H1 (cell line): Measurements from ENCODE around the gene TCF20. TPM values are rescaled to one million over a fixed set of nuclear protein-coding genes. Genes with fewer than 3 reads are reported as not detected.

Experiments used
- CTCF ChIA-PET: fragments of 300-600 bp; sonication (Branson Sonifier 250); formaldehyde crosslinking; loops from one replicate; lab custom pipeline; 2021; ENCODE audit not compliant: partially characterized antibody; lab: Charles Lee
- POLR2A ChIA-PET: fragments of 300-600 bp; sonication (Branson Sonifier 250); formaldehyde crosslinking; loops from one replicate; lab custom pipeline; 2021; ENCODE audit warnings: inconsistent platforms; ENCODE audit not compliant: partially characterized antibody; lab: Charles Lee
- DNase-seq, 2 experiments: peaks; one replicate each; pipeline versions ENCODE4 v3.0.0 to v3.0.0-alpha.2; 2010 to 2022; ENCODE audit warnings: low spot score in 2 of 2, low read depth in 1 of 2, mixed read lengths in 1 of 2
- FAIRE-seq: peaks from 2 replicates; lab custom pipeline; 2011; peaks lifted over from hg19 to GRCh38; lab: Jason Lieb, UNC
- H2AFZ ChIP-seq: 2 replicates; pipeline ENCODE4 v1.8.1; 2012; ENCODE audit warnings: low read length, inconsistent platforms
- H2AK5ac ChIP-seq: 2 replicates; pipeline ENCODE4 v1.6.1; 2013; ENCODE audit warnings: low read depth, low read length
- H2BK120ac ChIP-seq: replicated peaks from 2 replicates; pipeline ENCODE3; 2013; ENCODE audit warnings: low read depth, low read length, inconsistent platforms
- H2BK12ac ChIP-seq: 2 replicates; pipeline ENCODE4 v1.6.1; 2013; ENCODE audit warnings: low read depth, low read length
- H2BK15ac ChIP-seq: 2 replicates; pipeline ENCODE4 v1.6.1; 2013; ENCODE audit warnings: low read length
- H2BK20ac ChIP-seq: 2 replicates; pipeline ENCODE4 v1.6.1; 2013; ENCODE audit warnings: low read length
- H2BK5ac ChIP-seq: 2 replicates; pipeline ENCODE4 v1.6.1; 2013; ENCODE audit warnings: low read depth, low read length
- H3K14ac ChIP-seq: 2 replicates; pipeline ENCODE4 v1.6.1; 2013; ENCODE audit warnings: inconsistent platforms; ENCODE audit not compliant: insufficient read length
- H3K18ac ChIP-seq: 2 replicates; pipeline ENCODE4 v1.6.1; 2013; ENCODE audit warnings: low read length; ENCODE audit errors: extremely low read depth
- H3K23ac ChIP-seq: 2 replicates; pipeline ENCODE4 v1.6.1; 2013; ENCODE audit warnings: inconsistent platforms; ENCODE audit not compliant: insufficient read length
- H3K23me2 ChIP-seq: 2 replicates; pipeline ENCODE4 v1.6.1; 2013; ENCODE audit warnings: low read depth, low read length
- H3K27ac ChIP-seq: 2 replicates; pipeline ENCODE4 v1.6.1; 2011; ENCODE audit warnings: low read depth, low read length, inconsistent platforms
- H3K27me3 ChIP-seq, 4 experiments: replicated peaks in 1 of 4; 1 replicate in 1 of 4; 2 replicates in 3 of 4; pipeline versions ENCODE4 v1.6.1 to v1.8.1; 2011 to 2013; ENCODE audit warnings: low read length in 3 of 4, mild to moderate bottlenecking in 3 of 4, inconsistent platforms in 2 of 4, mixed read lengths in 2 of 4, moderate library complexity in 1 of 4; ENCODE audit not compliant: control insufficient read depth in 3 of 4, insufficient read depth in 3 of 4; ENCODE audit errors: extremely low read depth in 1 of 4
- H3K36me3 ChIP-seq, 4 experiments: 2 replicates each; pipeline versions ENCODE4 v1.6.1 to v1.8.1; 2011 to 2013; ENCODE audit warnings: mild to moderate bottlenecking in 4 of 4, low read length in 3 of 4, moderate library complexity in 2 of 4, control low read depth in 1 of 4, inconsistent platforms in 1 of 4; ENCODE audit not compliant: insufficient read depth in 4 of 4, control insufficient read depth in 2 of 4
- H3K4ac ChIP-seq: replicated peaks from 2 replicates; pipeline ENCODE3; 2013; ENCODE audit warnings: low read length, low read depth, mixed read lengths, inconsistent platforms; ENCODE audit not compliant: insufficient read length
- H3K4me1 ChIP-seq, 4 experiments: replicated peaks in 1 of 4; 1 replicate in 1 of 4; 2 replicates in 3 of 4; pipeline versions ENCODE4 v1.6.1 to v1.8.1; 2011 to 2013; ENCODE audit warnings: low read length in 3 of 4, inconsistent platforms in 2 of 4, mixed read lengths in 1 of 4; ENCODE audit not compliant: insufficient read depth in 4 of 4, control insufficient read depth in 3 of 4
- H3K4me2 ChIP-seq, 2 experiments: 2 replicates each; pipeline versions ENCODE4 v1.6.1 to v1.8.1; 2011 to 2013; ENCODE audit warnings: low read depth in 2 of 2, low read length in 2 of 2, control low read depth in 1 of 2, inconsistent platforms in 1 of 2, mild to moderate bottlenecking in 1 of 2; ENCODE audit not compliant: insufficient read depth in 1 of 2
- H3K4me3 ChIP-seq, 4 experiments: fragments of 200-600, 300-600 bp in 1 of 4; sonication (generic), shearing (Covaris generic), sonication (Bioruptor Twin) in 1 of 4; 2 replicates each; pipeline versions ENCODE4 v1.5.1 to v1.8.1; 2011 to 2016; ENCODE audit warnings: low read length in 4 of 4, low read depth in 3 of 4, control low read depth in 2 of 4, inconsistent platforms in 2 of 4, mild to moderate bottlenecking in 2 of 4, mixed read lengths in 1 of 4, moderate library complexity in 1 of 4; ENCODE audit not compliant: insufficient read depth in 2 of 4; ENCODE audit errors: extremely low read depth in 1 of 4
- H3K56ac ChIP-seq: replicated peaks from 2 replicates; pipeline ENCODE3; 2013; ENCODE audit warnings: low read depth, mild to moderate bottlenecking, mixed read lengths, low read length, inconsistent platforms; ENCODE audit not compliant: insufficient read length
- H3K79me1 ChIP-seq: 2 replicates; pipeline ENCODE4 v1.6.1; 2013; ENCODE audit warnings: low read depth, low read length, control low read depth
- H3K79me2 ChIP-seq, 2 experiments: 2 replicates each; pipeline versions ENCODE4 v1.6.1 to v1.8.1; 2012 to 2013; ENCODE audit warnings: low read length in 2 of 2, mild to moderate bottlenecking in 2 of 2, inconsistent platforms in 1 of 2; ENCODE audit not compliant: insufficient read depth in 2 of 2, control insufficient read depth in 1 of 2
- H3K9ac ChIP-seq, 4 experiments: replicated peaks in 1 of 4; 1 replicate in 1 of 4; 2 replicates in 3 of 4; pipeline versions ENCODE4 v1.6.1 to v1.8.1; 2011 to 2013; ENCODE audit warnings: low read depth in 3 of 4, low read length in 3 of 4, control low read depth in 2 of 4, mild to moderate bottlenecking in 2 of 4, moderate library complexity in 2 of 4, inconsistent platforms in 1 of 4; ENCODE audit errors: extremely low read depth in 1 of 4
- H3K9me3 ChIP-seq, 2 experiments: 2 replicates each; pipeline versions ENCODE4 v1.6.1 to v1.8.1; 2012 to 2013; ENCODE audit warnings: mild to moderate bottlenecking in 2 of 2, moderate library complexity in 2 of 2, control low read depth in 1 of 2, inconsistent platforms in 1 of 2, low read depth in 1 of 2, low read length in 1 of 2, mixed read lengths in 1 of 2; ENCODE audit not compliant: insufficient read depth in 2 of 2
- H4K20me1 ChIP-seq, 2 experiments: replicated peaks in 1 of 2; 2 replicates each; pipeline versions ENCODE3 to v1.8.1; 2011 to 2013; ENCODE audit warnings: inconsistent platforms in 2 of 2, low read length in 2 of 2, mild to moderate bottlenecking in 1 of 2; ENCODE audit not compliant: insufficient read depth in 2 of 2, control insufficient read depth in 1 of 2
- H4K5ac ChIP-seq: 2 replicates; pipeline ENCODE4 v1.6.1; 2013; ENCODE audit warnings: low read length, low read depth, mixed read lengths, inconsistent platforms; ENCODE audit not compliant: insufficient read length
- H4K8ac ChIP-seq: 2 replicates; pipeline ENCODE4 v1.8.0; 2013; ENCODE audit warnings: mild to moderate bottlenecking, moderate library complexity, low read length, inconsistent platforms; ENCODE audit not compliant: insufficient read depth; ENCODE audit errors: extremely low read depth
- H4K91ac ChIP-seq: replicated peaks from 2 replicates; pipeline ENCODE3; 2013; ENCODE audit warnings: low read length, mixed read lengths, inconsistent platforms; ENCODE audit not compliant: insufficient read length
- BCL11A ChIP-seq, 2 experiments: IDR thresholded peaks; one replicate each; pipeline ENCODE4 v1.6.1; 2011; ENCODE audit warnings: low read depth in 2 of 2, low read length in 2 of 2, mild to moderate bottlenecking in 2 of 2
- WGBS, 2 experiments: shearing (Covaris generic) in 1 of 2; methylation state at CpG; one replicate each; pipeline versions ENCODE4 v1.1.6 to v1.1.7; 2013 to 2015; ENCODE audit warnings: low lambda C conversion rate in 2 of 2, mixed read lengths in 2 of 2, inconsistent platforms in 1 of 2, low coverage in 1 of 2, missing lambda C conversion rate in 1 of 2; ENCODE audit not compliant: insufficient replicate concordance in 2 of 2, insufficient coverage in 1 of 2, insufficient read length in 1 of 2; ENCODE audit errors: extremely low coverage in 1 of 2, missing lambda C conversion rate in 1 of 2; 5-methylcytosine and 5-hydroxymethylcytosine counted together
- polyA plus RNA-seq, 7 experiments: library from polyadenylated mRNA; depleted of rRNA in 3 of 7; stranded (reverse) in 5 of 7; unstranded in 2 of 7; fragments of >200 nt in 5 of 7; fragments of 200-250 nt in 2 of 7; gene quantifications; 1 replicate in 5 of 7; 2 replicates in 1 of 7; 4 replicates in 1 of 7; pipeline versions ENCODE4 v1.2.1 to v1.2.3, GENCODE V29; 2011 to 2013; ENCODE audit warnings: missing spikeins in 2 of 7, mixed read lengths in 2 of 7
- total RNA-seq: library from RNA; stranded (reverse); fragmentation: NEBNext Ultra II Directional; extraction: Animal tissue kit (Norgen Biotek cat#: 25700); gene quantifications from 2 replicates; pipeline ENCODE4 v1.2.1, GENCODE V29; 2021

The TCF20 gene
- total and polyA plus RNA-seq, 2 of the 8 experiments (the other 6 are each of a cell fraction or from before 2014, with no cell fraction given) = 22.0 to 79.8 TPM

- Histone ChIP-seq H2BK20ac (no peak overlapping the region), H3K18ac (no peak overlapping the region), H3K9ac (no peak overlapping the region), H3K4me2 (no peak overlapping the region), H2BK5ac (no peak overlapping the region), H3K23ac (no peak overlapping the region), H3K36me3 (no peaks in the 10 kb centered on the region), H2BK12ac (no peak overlapping the region), H3K14ac (no peak overlapping the region), H2AK5ac (no peak overlapping the region), H3K23me2 (no peaks in the 10 kb centered on the region), H3K27me3 (no peaks in the 10 kb centered on the region), H4K20me1 (peaks cover 11 to 28% of the 10 kb centered on the region in 2 experiments), H3K9me3 (no peaks in the 10 kb centered on the region), H3K79me2 (peaks cover 5 to 76% of the 10 kb centered on the region in 2 experiments), H4K91ac (no peak overlapping the region), H3K4me1 (peaks cover 6 to 12% (median 11%) of the 10 kb centered on the region in 4 experiments; a peak in 6 of 7 replicates), H2AFZ (no peak overlapping the region), H3K27ac (no peak overlapping the region), H3K4ac (no peak overlapping the region), H3K56ac (no peak overlapping the region), H3K79me1 (no peaks in the 10 kb centered on the region; the same call in 1 of the 2 replicates), H4K8ac (no peak overlapping the region), H2BK120ac (no peak overlapping the region), H4K5ac (no peak overlapping the region), H3K4me3 (no peak overlapping the region), H2BK15ac (no peak overlapping the region)
- DNase-seq (no peak), FAIRE-seq (no peak)
- CTCF ChIA-PET = interaction anchor here (1.6 kb wide), 1 partner anchor 222 kb away, joined by 4 read pairs; no protein-coding TSS in a partner anchor
- 81% methylated on average over 1 of the region's 1 CpG; no CpG with 5 or more reads in 1 of the 2 experiments for WGBS, 2 experiments
- TF ChIP-seq BCL11A (IDR thresholded peaks at IDR 0.05; ENCODE audit: low read depth in 2 of 2, low read length in 2 of 2) = no peak
- POLR2A ChIA-PET = no interaction called here
Observed at GRCh38 chr22:42222140-42222539, 48.3 kb downstream of the TCF20 start.

Other genes starting within 250 kb of the TCF20 start
- gene NAGA, start 199.8 kb downstream of the TCF20 start, total RNA-seq = 14.7 and 14.8 TPM in 2 replicates
- gene NAGA, start 199.8 kb downstream of the TCF20 start, polyA plus RNA-seq (2011; rRNA removed) = 30.7 and 39.5 TPM in 2 replicates
- 7.4 and 8.0 TPM in 2 replicates for gene PHETA2, start 196.4 kb downstream of the TCF20 start, total RNA-seq
- gene PHETA2, start 196.4 kb downstream of the TCF20 start, polyA plus RNA-seq (2011; rRNA removed) = 7.6 and 8.4 TPM in 2 replicates
- 35.6 and 36.0 TPM in 2 replicates for gene SMDT1, start 191.0 kb downstream of the TCF20 start, total RNA-seq
- 34.9 and 40.7 TPM in 2 replicates for gene SMDT1, start 191.0 kb downstream of the TCF20 start, polyA plus RNA-seq (2011; rRNA removed)
- 99.5 and 105 TPM in 2 replicates for gene NDUFA6, start 179.9 kb downstream of the TCF20 start, total RNA-seq
- gene NDUFA6, start 179.9 kb downstream of the TCF20 start, polyA plus RNA-seq (2011; rRNA removed) = 60.1 and 76.2 TPM in 2 replicates
- gene CYP2D6, start 139.8 kb downstream of the TCF20 start, total RNA-seq = 0.77 and 0.93 TPM in 2 replicates
- 1.7 TPM in 2 replicates for gene CYP2D6, start 139.8 kb downstream of the TCF20 start, polyA plus RNA-seq (2011; rRNA removed)
- gene NFAM1, start 161.8 kb upstream of the TCF20 start, total RNA-seq = 0.61 and 0.73 TPM in 2 replicates
- gene NFAM1, start 161.8 kb upstream of the TCF20 start, polyA plus RNA-seq (2011; rRNA removed) = 0.50 and 0.62 TPM in 2 replicates
- gene RRP7A, start 249.1 kb upstream of the TCF20 start, total RNA-seq = 48.4 and 49.0 TPM in 2 replicates
- gene RRP7A, start 249.1 kb upstream of the TCF20 start, polyA plus RNA-seq (2011; rRNA removed) = 18.4 and 26.7 TPM in 2 replicates